ENCODE measurements around the gene CRMP1. TPM values are rescaled to one million over a fixed set of nuclear protein-coding genes. Genes with fewer than 3 reads are reported as not detected.

CRMP1 gene
- total RNA-seq, 1 experiment from 2014 or later: not detected

GRCh38 chr4:5888222-5889001, 4.5 kb downstream of the CRMP1 start:
- ATAC-seq: no peak
- Histone ChIP-seq H4K20me1 (ENCODE audit: low read length) (no peaks in the 10 kb centered on the region), H2AFZ (ENCODE audit: low read length) (no peak overlapping the region), H3K9me2 (replicated peaks; ENCODE audit: low read length) (no peaks in the 10 kb centered on the region), H3K36me3 (ENCODE audit: low read depth, low read length) (no peaks in the 10 kb centered on the region), H3K9ac (ENCODE audit: low read length) (no peak overlapping the region), H3K27me3 (ENCODE audit: low read length) (peaks cover 45% of the 10 kb centered on the region), H3K4me1 (ENCODE audit: insufficient read depth, low read length) (no peaks in the 10 kb centered on the region), H3K4me2 (ENCODE audit: low read length) (no peak overlapping the region), H3K9me3 (ENCODE audit: low read length) (no peaks in the 10 kb centered on the region), H3K4me3 (ENCODE audit: low read length) (no peak overlapping the region), H3K79me2 (ENCODE audit: low read length) (no peaks in the 10 kb centered on the region), H3K27ac (ENCODE audit: low read length) (no peak overlapping the region), H3F3A (ENCODE audit: low read length, unreplicated experiment) (no peaks in the 10 kb centered on the region)
- intact Hi-C loops (cut with micrococcal nuclease): no loop called here
- ChIA-PET CTCF (no interaction called here), POLR2A (ENCODE audit: unreplicated experiment) (no interaction called here)
- TF ChIP-seq EZH2 (IDR thresholded peaks at IDR 0.05; ENCODE audit: low read length, unreplicated experiment) (no peak), EZH2phosphoT487 (IDR thresholded peaks at IDR 0.05; ENCODE audit: borderline replicate concordance, low read length) (no peak), CTCF (conservative IDR thresholded peaks at IDR 0.05; ENCODE audit: low read depth, low read length) (no peak)
- BruUV-seq (replicated peaks): no TSS peak
- no peak for DNase-seq

GRCh38 chr4:5887361-5888221, 5.3 kb downstream of the CRMP1 start:
- H3K36me3 ChIP-seq (ENCODE audit: low read depth, low read length): no peaks in the 10 kb centered on the region
- H3K9me3 ChIP-seq (ENCODE audit: low read length): no peaks in the 10 kb centered on the region
- TF ChIP-seq EZH2phosphoT487 (IDR thresholded peaks at IDR 0.05; ENCODE audit: borderline replicate concordance, low read length) (no peak), EZH2 (IDR thresholded peaks at IDR 0.05; ENCODE audit: low read length, unreplicated experiment) (no peak), CTCF (conservative IDR thresholded peaks at IDR 0.05; ENCODE audit: low read depth, low read length) (no peak)
- H3K79me2 ChIP-seq (ENCODE audit: low read length): no peaks in the 10 kb centered on the region
- ATAC-seq: no peak
- intact Hi-C loops (cut with micrococcal nuclease): no loop called here
- H3K4me2 ChIP-seq (ENCODE audit: low read length): no peak overlapping the region
- no peak overlapping the region for H3K27ac ChIP-seq (ENCODE audit: low read length)
- no peak overlapping the region for H3K4me3 ChIP-seq (ENCODE audit: low read length)
- CTCF ChIA-PET: no interaction called here
- BruUV-seq (replicated peaks): no TSS peak
- H3K27me3 ChIP-seq (ENCODE audit: low read length): peaks cover 42% of the 10 kb centered on the region
- no peak for DNase-seq
- no peaks in the 10 kb centered on the region for H3K9me2 ChIP-seq (replicated peaks; ENCODE audit: low read length)
- H3K4me1 ChIP-seq (ENCODE audit: insufficient read depth, low read length): no peaks in the 10 kb centered on the region
- no peaks in the 10 kb centered on the region for H4K20me1 ChIP-seq (ENCODE audit: low read length)
- no peaks in the 10 kb centered on the region for H3F3A ChIP-seq (ENCODE audit: low read length, unreplicated experiment)
- POLR2A ChIA-PET (ENCODE audit: unreplicated experiment): no interaction called here
- H2AFZ ChIP-seq (ENCODE audit: low read length): no peak overlapping the region
- H3K9ac ChIP-seq (ENCODE audit: low read length): no peak overlapping the region

DNA sequence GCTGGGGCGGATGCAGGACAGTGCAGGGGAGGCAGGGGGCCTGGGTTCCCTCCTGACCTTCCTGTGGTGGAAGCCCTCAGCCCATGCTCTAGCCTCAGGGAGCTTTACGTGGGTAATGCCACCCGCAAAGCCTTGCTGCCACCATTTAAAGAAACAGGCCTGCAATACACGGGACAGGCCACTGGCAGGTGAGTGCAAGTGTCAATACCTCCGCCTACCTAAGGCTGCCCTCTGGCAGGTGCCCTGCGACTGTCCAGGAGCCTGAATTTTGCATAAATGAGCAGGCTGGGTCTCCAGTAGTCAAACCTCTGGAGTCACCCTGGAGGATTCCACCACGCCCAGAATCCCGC, 5.9 kb downstream of the CRMP1 start:
- H3K4me1 ChIP-seq (ENCODE audit: insufficient read depth, low read length): no peaks in the 10 kb centered on the region
- no peaks in the 10 kb centered on the region for H4K20me1 ChIP-seq (ENCODE audit: low read length)
- H3K4me3 ChIP-seq (ENCODE audit: low read length): no peak overlapping the region
- H3K27me3 ChIP-seq (ENCODE audit: low read length): peaks cover 42% of the 10 kb centered on the region
- no peaks in the 10 kb centered on the region for H3F3A ChIP-seq (ENCODE audit: low read length, unreplicated experiment)
- no peaks in the 10 kb centered on the region for H3K79me2 ChIP-seq (ENCODE audit: low read length)
- intact Hi-C loops (cut with micrococcal nuclease): no loop called here
- H3K9ac ChIP-seq (ENCODE audit: low read length): no peak overlapping the region
- ChIA-PET CTCF (no interaction called here), POLR2A (ENCODE audit: unreplicated experiment) (no interaction called here)
- BruUV-seq (replicated peaks): no TSS peak
- H3K4me2 ChIP-seq (ENCODE audit: low read length): no peak overlapping the region
- no peaks in the 10 kb centered on the region for H3K36me3 ChIP-seq (ENCODE audit: low read depth, low read length)
- H3K9me3 ChIP-seq (ENCODE audit: low read length): no peaks in the 10 kb centered on the region
- no peak for TF ChIP-seq EZH2 (IDR thresholded peaks at IDR 0.05; ENCODE audit: low read length, unreplicated experiment)
- TF ChIP-seq EZH2phosphoT487 (IDR thresholded peaks at IDR 0.05; ENCODE audit: borderline replicate concordance, low read length): no peak
- TF ChIP-seq CTCF (conservative IDR thresholded peaks at IDR 0.05; ENCODE audit: low read depth, low read length): no peak
- DNase-seq (no peak), ATAC-seq (no peak; the same call in 1 of the 2 replicates)
- H3K27ac ChIP-seq (ENCODE audit: low read length): no peak overlapping the region
- no peak overlapping the region for H2AFZ ChIP-seq (ENCODE audit: low read length)
- no peaks in the 10 kb centered on the region for H3K9me2 ChIP-seq (replicated peaks; ENCODE audit: low read length)

Data from PC-3 (cell line).